VCaP (cell line): ENCODE measurements around the gene BBS1.

Experiments
- H3K27ac ChIP-seq: fragments of 450-650 bp; 2 replicates; pipeline ENCODE4 v1.5.1; 2017
- CTCF ChIP-seq: fragments of 450-650 bp; conservative IDR thresholded peaks from 2 replicates; pipeline ENCODE4 v1.5.1; 2017; ENCODE audit warnings: mild to moderate bottlenecking, moderate library complexity

The BBS1 gene

DNA sequence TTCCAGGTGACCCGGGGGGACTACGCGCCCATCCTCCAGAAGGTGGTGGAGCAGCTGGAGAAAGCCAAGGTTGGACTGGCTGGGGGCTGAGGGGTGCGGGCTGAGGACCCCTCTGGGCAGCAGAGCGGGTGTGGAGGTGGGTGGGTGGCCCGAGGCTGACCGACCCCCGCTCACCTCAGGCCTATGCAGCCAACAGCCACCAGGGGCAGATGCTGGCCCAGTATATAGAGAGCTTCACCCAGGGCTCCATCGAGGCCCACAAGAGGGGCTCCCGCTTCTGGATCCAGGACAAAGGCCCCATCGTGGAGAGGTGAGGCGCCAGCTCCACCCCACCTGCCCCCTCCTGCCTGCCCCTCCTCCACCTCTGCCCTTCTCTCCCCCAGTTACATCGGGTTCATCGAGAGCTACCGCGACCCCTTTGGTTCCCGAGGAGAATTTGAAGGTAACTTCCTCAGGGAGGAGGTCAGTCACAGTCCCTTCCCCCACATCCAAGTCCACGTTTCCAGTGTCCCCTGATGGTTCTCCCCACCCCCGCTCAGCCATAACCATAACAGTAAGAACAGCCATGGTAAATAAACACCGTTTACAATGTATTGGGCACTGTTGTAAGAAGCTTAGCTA is 19.0 kb upstream of the BBS1 start:
- H3K27ac ChIP-seq: no peak overlapping the region
- TF ChIP-seq CTCF: peak; percentile 79

- H3K27ac ChIP-seq: no peak overlapping the region
- no peak for TF ChIP-seq CTCF
These were observed 18.1 kb upstream of the BBS1 start for GRCh38 chr11:66492161-66492865.

GRCh38 chr11:66493130-66493529 is 17.3 kb upstream of the BBS1 start:
- TF ChIP-seq CTCF: no peak
- H3K27ac ChIP-seq: no peak overlapping the region

DNA sequence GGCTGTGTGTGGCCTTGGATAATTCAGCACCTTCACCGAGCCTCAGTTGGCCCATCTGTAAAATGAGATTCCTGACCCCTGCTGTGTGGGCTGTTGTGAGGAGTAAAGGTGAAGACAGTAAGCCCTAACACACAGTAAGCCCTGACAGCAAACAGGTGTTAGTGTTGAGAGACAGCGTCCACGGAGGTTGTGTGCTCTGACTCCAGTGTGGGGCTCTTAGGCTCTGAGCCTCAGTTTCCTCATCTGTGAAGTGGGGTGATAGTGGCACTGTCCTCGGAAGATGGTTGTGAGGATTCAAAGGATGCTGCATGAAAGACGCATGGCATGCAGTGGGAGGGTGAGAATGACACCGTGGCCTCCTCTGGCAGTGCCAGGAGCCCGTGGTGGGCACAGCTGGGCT is 16.0 kb upstream of the BBS1 start:
- H3K27ac ChIP-seq: no peak overlapping the region
- no peak for TF ChIP-seq CTCF

DNA sequence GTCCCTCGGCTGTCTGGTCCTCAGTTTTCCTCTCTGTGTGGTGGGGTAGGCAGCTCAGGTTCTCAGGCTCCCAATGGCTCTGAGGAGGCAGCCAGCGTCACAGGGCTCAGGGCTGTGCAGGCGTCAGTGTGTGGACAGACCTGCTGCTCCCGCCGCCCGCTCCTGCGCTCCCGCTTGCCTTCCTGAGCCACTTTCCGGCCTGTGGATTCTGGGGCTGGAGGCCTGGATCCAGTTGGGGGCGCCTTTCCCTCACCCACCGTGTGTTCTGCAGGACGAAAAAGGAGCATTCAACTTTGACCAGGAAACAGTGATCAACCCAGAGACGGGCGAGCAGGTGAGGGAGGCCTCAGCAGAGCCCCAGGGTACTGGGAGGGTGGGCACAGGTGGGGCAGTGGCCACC is 15.5 kb upstream of the BBS1 start:
- TF ChIP-seq CTCF: no peak
- no peak overlapping the region for H3K27ac ChIP-seq

GRCh38 chr11:66495401-66495854 is 15.0 kb upstream of the BBS1 start:
- peak; percentile 65 for TF ChIP-seq CTCF
- no peak overlapping the region for H3K27ac ChIP-seq

- H3K27ac ChIP-seq: no peak overlapping the region
- TF ChIP-seq CTCF: no peak
These were observed 13.2 kb upstream of the BBS1 start for GRCh38 chr11:66497206-66497605.
